NOMO-1 treated with DMSO at 0.1 percent for 48 hours (cell line): Measurements from ENCODE around the gene AKR1C3.
"Not testable (repeated sequence)": the region's sequence is repeated elsewhere in the genome, so short reads cannot be mapped to it uniquely, and the experiment has no call there.

Experiments used
- DNase-seq: peaks from one replicate; lab custom pipeline; 2025; ENCODE audit not compliant: unreplicated experiment; lab: John Stamatoyannopoulos, UW

AKR1C3 gene

GRCh38 chr10:5094265-5095205 is at the start of gene AKR1C3:
AKR1C3 (plus strand) TSS chr10:5094414; CDS start chr10:5094445, 31 bp downstream.
- peak; percentile 50 for DNase-seq

GRCh38 chr10:5045095-5045494 is 49.1 kb upstream of the AKR1C3 start:
- DNase-seq, result no peak

- no peak for DNase-seq
Measured at GRCh38 chr10:5046410-5046809, 47.8 kb upstream of the AKR1C3 start.

DNA sequence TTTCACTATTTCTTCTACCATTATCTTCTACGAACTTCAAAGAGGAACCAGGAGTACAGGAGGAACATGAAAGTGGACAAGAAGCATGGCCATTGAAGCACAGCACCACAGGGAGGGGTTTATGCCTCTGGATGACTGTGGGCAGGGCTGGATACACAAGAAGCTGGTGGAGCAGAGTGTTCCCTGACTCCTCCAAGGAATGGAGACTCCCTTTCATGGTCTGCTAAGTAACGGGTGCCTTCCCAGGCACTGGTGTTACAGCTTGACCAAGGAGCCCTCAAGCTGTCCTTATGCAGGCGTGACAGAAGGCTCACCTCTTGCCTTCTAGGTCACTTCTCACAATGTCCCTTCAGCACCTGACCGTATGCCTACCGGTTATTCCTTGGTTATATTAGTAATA is 47.2 kb upstream of the AKR1C3 start:
- DNase-seq, result not testable (repeated sequence)

DNA sequence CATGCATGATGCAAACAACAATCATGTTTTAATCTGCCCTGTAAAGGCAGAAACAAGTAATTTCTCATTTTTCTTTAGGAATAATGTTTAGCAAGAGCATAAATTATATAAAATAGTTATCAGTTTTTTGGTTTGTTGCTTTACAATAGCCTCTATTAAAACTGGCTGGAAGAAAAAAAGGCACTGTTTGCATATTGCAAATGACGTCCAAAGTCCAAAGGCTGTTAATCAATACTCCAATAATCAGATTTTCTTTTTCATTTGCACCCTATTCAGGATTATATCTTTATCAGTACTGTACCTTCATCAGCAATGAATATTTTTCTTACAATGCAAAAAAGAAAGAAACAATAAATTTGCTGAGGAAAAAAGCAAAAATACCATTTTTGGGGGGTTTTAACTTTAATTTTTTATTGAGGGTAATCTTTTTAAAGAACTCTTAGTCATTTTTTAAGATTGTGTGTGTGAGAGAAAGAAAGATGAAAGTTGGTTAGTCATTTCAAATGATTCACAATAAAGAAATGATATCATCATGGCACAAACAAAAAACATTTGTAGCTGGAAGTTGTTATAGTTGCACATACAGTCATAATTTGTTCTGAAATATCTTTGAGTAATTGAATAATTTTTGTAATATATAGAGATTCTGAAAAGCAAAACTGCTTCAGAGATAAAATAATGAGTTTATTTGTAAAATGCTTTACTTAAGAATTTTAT is 46.1 kb upstream of the AKR1C3 start:
- no peak for DNase-seq

DNA sequence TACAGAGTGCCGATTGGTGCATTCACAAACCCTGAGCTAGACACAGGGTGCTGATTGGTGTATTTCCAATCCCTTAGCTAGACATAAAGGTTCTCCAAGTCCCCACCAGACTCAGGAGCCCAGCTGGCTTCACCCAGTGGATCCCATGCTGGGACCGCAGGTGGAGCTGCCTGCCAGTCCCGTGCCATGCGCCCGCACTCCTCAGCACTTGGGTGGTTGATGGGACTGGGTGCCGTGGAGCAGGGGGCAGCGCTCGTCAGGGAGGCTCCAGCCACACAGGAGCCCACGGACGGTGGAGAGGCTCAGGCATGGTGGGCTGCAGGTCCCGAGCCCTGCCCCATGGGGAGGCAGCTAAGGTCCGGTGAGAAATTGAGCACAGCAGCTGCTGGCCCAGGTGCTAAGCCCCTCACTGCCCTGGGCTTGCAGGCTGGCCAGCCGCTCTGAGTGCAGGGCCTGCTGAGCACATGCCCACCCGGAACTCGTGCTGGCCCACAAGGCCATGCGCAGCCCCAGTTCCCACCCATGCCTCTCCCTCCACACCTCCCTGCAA is 41.2 kb upstream of the AKR1C3 start:
- not testable (repeated sequence) for DNase-seq

DNA sequence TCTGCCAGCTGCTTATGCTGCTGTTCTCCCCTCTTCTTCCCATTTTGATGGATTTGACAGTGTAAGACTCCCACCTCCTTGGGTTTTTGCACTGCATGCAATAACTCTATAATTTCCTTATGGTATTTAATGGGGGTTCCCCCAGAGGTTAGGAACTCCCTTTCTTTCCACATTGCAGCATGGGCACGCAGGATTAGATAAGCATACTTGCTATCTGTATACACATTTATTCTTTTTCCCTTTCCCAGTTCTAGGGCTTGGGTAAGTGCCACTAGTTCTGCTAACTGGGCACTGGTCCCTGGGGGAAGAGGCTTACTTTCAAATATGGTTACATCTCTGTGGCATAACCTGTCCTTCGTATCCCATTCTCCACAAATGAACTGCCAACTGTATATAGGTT is 39.4 kb upstream of the AKR1C3 start:
- not testable (repeated sequence) for DNase-seq

DNA sequence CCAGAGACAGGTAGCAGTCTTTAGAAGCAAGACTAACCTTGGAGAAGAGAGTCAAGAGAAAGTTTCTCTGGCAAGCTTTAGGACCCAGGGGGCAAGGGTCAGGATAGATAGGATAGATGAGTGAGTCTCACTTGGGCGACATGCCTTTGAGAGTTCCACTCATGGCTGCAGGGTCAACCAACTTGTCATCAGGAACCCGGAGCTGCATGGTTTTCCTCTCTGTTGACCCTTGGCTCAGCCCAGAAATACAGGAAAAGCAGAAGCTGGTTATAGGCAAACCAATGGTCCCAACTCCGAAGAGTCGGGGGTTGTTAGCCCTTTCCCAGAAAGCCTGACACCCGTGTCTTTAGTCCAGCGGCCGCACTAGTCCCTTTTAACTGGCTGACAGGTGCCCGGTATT is 34.9 kb upstream of the AKR1C3 start:
- DNase-seq, result not testable (repeated sequence)

DNA sequence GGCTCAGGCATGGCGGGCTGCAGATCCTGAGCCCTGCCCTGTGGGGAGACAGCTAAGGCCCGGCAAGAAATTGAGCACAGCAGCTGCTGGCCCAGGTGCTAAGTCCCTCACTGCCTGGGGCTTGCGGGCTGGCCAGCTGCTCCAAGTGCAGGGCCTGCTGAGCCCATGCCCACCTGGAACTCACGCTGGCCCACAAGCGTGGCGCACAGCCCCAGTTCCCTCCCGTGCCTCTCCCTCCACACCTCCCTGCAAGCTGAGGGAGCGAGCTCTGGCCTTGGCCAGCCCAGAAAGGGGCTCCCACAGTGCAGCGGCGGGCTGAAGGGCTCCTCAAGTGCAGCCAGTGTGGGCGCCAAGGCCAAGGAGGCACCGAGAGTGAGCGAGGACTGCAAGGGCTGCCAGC is 33.4 kb upstream of the AKR1C3 start:
- not testable (repeated sequence) for DNase-seq

DNA sequence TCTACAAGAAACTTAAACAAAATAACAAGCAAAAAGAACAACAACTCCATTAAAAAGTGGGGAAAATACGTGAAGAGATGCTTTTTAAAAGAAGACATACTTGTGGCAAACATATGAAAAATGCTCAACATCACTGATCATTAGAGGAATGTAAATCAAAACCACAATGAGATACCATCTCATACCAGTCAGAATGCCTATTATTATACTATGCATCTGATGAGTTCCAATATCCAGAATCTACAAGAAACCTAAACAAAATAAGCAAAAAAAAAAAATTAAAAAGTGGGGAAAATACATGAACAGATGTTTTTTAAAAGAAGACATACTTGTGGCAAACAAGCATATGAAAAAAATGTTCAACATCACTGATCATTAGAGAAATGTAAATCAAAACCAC is 29.6 kb upstream of the AKR1C3 start:
- DNase-seq, result no peak

GRCh38 chr10:5068274-5068984 is 25.8 kb upstream of the AKR1C3 start:
- DNase-seq, result no peak

GRCh38 chr10:5070648-5071410 is 23.4 kb upstream of the AKR1C3 start:
- no peak for DNase-seq

DNA sequence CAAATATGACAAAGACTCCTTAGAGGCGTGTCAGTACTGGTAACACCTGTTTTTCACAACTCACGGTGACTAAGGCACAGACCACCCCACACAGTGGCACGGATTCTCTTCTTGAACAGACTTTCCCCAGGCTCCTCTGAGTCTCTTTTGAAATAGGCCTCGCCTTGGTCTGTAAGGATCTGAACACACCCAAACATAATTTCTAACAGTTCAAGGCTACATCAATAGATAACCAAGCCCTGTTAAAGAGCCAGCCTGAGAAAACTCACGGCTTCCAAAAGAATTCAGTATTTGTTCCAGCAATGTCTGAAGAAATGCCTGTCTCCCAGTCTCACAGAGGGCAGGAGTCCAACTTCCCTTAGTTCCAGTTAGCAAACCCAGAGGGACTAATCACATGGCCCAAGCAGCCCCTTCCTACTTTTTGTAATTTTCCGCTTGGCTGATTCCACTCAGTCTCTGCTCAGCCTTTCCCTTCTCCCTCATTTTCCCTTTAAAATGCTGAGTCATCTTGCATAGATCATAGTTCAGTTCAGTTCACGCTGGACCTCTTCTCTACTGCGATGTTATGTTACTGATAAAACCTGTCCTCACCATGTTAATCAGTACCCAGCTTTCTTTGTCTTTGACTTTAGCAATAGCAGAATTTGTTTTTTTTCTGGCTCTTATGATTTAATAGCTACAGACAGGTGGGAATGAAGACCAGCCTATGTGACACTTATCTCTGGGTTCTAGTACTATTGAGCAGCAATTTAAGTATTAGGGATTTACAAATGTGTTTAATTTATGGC is 22.6 kb upstream of the AKR1C3 start:
- DNase-seq, result no peak

- DNase-seq, result no peak
Measured at GRCh38 chr10:5073659-5074058, 20.6 kb upstream of the AKR1C3 start.

DNA sequence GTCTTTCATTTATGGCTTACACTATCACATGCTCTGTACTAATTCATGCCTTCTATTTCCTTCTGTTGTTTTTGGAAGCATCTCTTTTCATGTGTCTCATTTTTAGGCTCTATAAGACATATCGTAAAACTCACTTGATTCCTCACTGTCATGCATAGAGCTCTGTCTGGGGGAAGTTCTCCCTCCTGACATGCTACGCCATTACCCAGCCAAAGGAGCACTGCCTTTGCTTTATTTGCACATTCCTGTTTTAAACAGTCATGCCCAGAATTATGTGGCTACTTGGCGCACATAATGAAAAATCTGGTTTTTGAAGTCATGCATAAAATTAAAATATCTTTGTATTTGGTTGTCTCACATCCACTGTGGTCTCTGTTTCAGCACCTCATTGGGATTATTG is 17.6 kb upstream of the AKR1C3 start:
- DNase-seq, result no peak

GRCh38 chr10:5078547-5079180 is 15.6 kb upstream of the AKR1C3 start:
- DNase-seq, result no peak

GRCh38 chr10:5079306-5079830 is 14.8 kb upstream of the AKR1C3 start:
- DNase-seq, result no peak

GRCh38 chr10:5079836-5080235 is 14.4 kb upstream of the AKR1C3 start:
- DNase-seq, result no peak

- no peak for DNase-seq
Measured at GRCh38 chr10:5081091-5081490, 13.1 kb upstream of the AKR1C3 start.
